Thyroid gland (tissue), 4 donors: Measurements from ENCODE around the gene ACSF3. TPM values are rescaled to one million over a fixed set of nuclear protein-coding genes. Genes with fewer than 3 reads are reported as not detected.

Experiments
- DNase-seq, 2 donors: peaks; one replicate each; pipeline ENCODE4 v3.0.0-alpha.2; 2019
- H3K27ac ChIP-seq, 3 donors: fragments of 200-600 bp; sonication (generic); 1 replicate in 2 of 3; 2 replicates in 1 of 3; pipeline ENCODE4 v1.5.1; 2016 to 2019; ENCODE audit warnings: mild to moderate bottlenecking in 1 of 3, moderate library complexity in 1 of 3
- H3K27me3 ChIP-seq: fragments of 200-600 bp; sonication (generic); one replicate; pipeline ENCODE4 v1.5.1; 2019
- H3K36me3 ChIP-seq, 2 donors: fragments of 200-600 bp; sonication (generic); one replicate each; pipeline ENCODE4 v1.5.1; 2016 to 2019
- H3K4me1 ChIP-seq, 2 donors: fragments of 200-600 bp; sonication (generic); one replicate each; pipeline ENCODE4 v1.5.1; 2017 to 2019
- H3K4me3 ChIP-seq, 3 donors: fragments of 200-600 bp; sonication (generic); replicated peaks in 1 of 3; 1 replicate in 2 of 3; 2 replicates in 1 of 3; pipeline ENCODE4 v1.5.1; 2016; ENCODE audit warnings: mild to moderate bottlenecking in 1 of 3
- H3K9me3 ChIP-seq: fragments of 200-600 bp; sonication (generic); one replicate; pipeline ENCODE4 v1.5.1; 2017
- CTCF ChIP-seq, 6 experiments: fragments of 200-600 bp in 3 of 6; fragments of 450-650 bp in 3 of 6; sonication (generic) in 3 of 6; IDR thresholded peaks; one replicate each; pipeline ENCODE4 v1.5.1; 2016 to 2019; ENCODE audit warnings: antibody characterized with exemption in 6 of 6, mild to moderate bottlenecking in 2 of 6, inconsistent platforms in 1 of 6, moderate library complexity in 1 of 6
- POLR2A ChIP-seq, 2 donors: fragments of 450-650 bp; IDR thresholded peaks; one replicate each; pipeline ENCODE4 v1.6.1; 2017; ENCODE audit warnings: antibody characterized with exemption in 2 of 2, mild to moderate bottlenecking in 2 of 2, moderate library complexity in 1 of 2
- WGBS, 2 donors: methylation state at CpG; one replicate each; pipeline ENCODE4 v1.1.5; 2017; 5-methylcytosine and 5-hydroxymethylcytosine counted together
- intact Hi-C: fragments of 100-400 bp; cut with DNase I; formaldehyde crosslinking; loops from one replicate; pipeline ENCODE4 v1.15.1; 2023
- total RNA-seq, 4 donors: library from RNA; depleted of rRNA; stranded (reverse); fragments of >200 nt; gene quantifications; one replicate each; pipeline ENCODE4 v1.2.3, GENCODE V29; 2016

The ACSF3 gene
- total RNA-seq, 4 donors from 2014 or later = 30.1 to 51.2 (median 33.4) TPM

DNA sequence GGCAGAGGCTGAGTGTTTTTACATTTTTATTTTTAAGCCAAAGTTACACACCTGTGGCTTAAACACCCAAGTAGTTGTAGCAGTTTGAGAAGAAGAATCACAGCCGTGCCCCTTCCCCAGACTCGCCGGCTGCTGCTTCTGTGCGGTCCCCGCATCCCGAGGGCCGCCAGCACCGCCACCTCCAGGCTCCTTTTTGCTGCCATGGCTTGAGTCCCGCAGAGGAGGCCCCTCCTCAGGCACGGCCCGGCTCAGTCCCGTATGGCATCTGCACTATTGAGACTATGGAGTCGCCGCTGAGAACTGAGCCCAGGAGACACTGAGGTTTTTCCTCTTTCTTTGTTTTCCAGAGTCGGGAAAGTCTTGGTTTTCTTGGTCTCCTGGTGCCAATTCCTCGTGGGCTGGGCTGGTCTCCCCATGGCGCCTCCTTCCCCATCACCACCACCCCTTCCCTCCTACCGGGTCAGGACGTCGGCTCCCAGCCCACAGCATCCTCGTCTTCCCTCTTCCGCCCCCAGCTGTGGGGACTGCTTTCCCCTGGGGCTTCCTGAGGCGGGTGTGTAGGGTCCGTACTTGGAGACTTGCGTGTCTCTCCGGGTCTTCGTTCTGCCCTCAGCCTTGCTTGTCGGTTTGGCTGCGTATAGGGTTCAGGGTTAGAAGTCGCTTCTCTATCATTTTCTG is 45.3 kb downstream of the ACSF3 start:
- TF ChIP-seq CTCF (IDR thresholded peaks at IDR 0.05) = no peak
- TF ChIP-seq POLR2A (IDR thresholded peaks at IDR 0.05) = no peak
- Histone ChIP-seq H3K27me3 (no peaks in the 10 kb centered on the region), H3K4me3 (no peak overlapping the region), H3K9me3 (no peaks in the 10 kb centered on the region), H3K4me1 (no peaks in the 10 kb centered on the region), H3K27ac (no peak overlapping the region), H3K36me3 (peaks cover 6 to 19% of the 10 kb centered on the region in 2 donors)
- intact Hi-C loops = no loop called here
- no peak for DNase-seq
- 88 to 95% methylated on average over 28 to 30 of the region's 30 CpGs for WGBS, 2 donors

- Histone ChIP-seq H3K27me3 (no peaks in the 10 kb centered on the region), H3K4me1 (no peaks in the 10 kb centered on the region), H3K9me3 (no peaks in the 10 kb centered on the region), H3K4me3 (no peak overlapping the region), H3K36me3 (peaks cover 6 to 16% of the 10 kb centered on the region in 2 donors), H3K27ac (no peak overlapping the region)
- TF ChIP-seq POLR2A (IDR thresholded peaks at IDR 0.05) (no peak), CTCF (IDR thresholded peaks at IDR 0.05) (no peak)
- WGBS, 2 donors = 98 to 100% methylated on average over 8 to 10 of the region's 12 CpGs
- DNase-seq = no peak
- intact Hi-C loops = no loop called here
Observed at GRCh38 chr16:89139907-89140361, 46.3 kb downstream of the ACSF3 start.

- Histone ChIP-seq H3K27me3 (no peaks in the 10 kb centered on the region), H3K9me3 (no peaks in the 10 kb centered on the region), H3K27ac (no peak overlapping the region), H3K4me3 (no peak overlapping the region), H3K4me1 (no peaks in the 10 kb centered on the region), H3K36me3 (peaks cover 9 to 17% of the 10 kb centered on the region in 2 donors)
- TF ChIP-seq POLR2A (IDR thresholded peaks at IDR 0.05) (no peak), CTCF (IDR thresholded peaks at IDR 0.05) (no peak)
- intact Hi-C loops = no loop called here
- no peak for DNase-seq
- 93% methylated on average over 6 to 13 of the region's 13 CpGs for WGBS, 2 donors
Observed at GRCh38 chr16:89140401-89140800, 46.7 kb downstream of the ACSF3 start.

DNA sequence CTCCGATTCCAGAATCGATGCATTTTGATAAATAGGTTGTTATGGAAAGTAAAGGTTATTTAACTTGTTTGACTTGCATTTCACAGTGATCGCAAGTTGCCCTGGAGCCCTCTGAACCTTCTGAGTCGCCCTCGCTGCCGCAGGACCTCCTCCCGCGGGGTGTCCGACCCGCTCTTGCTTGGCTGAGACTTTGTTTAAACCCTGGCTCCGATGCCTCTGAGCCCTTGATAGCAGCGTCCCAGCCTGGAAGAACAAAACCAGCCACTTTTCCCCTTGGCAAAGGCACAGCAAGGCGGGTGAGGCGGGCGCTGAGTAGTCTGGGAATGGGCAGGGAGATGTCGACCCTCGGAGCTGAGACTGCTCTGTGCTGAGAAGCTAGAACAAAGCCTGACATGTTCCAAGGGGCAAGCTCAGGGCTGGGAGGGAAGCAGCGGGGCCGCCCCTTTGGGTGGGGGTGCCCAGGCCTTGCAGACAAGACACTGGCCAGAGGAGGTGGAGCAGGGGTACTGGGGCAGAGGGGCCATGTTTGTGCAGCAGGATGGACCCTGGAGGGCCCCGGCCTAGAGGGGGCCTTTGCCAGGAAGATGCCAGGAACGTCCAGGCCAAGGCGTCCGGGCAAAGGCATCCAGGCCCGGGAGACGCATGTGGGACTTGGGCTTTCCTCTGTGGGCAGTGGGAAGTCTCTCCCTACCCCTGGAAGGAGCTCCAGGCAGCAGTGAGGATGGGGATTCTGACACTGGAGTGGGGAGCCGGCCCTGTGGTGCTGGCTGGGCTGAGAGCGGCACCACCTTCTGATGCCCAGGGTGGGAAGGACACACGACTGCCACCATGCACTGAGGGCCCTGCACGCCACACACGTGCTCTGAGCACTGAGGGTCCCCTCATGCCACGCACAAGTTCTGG is 47.6 kb downstream of the ACSF3 start:
- H3K4me1 ChIP-seq = no peaks in the 10 kb centered on the region
- no peak for DNase-seq
- no peak overlapping the region for H3K4me3 ChIP-seq
- no peaks in the 10 kb centered on the region for H3K27me3 ChIP-seq
- no peaks in the 10 kb centered on the region for H3K9me3 ChIP-seq
- TF ChIP-seq CTCF (IDR thresholded peaks at IDR 0.05) = no peak
- TF ChIP-seq POLR2A (IDR thresholded peaks at IDR 0.05) = no peak
- H3K36me3 ChIP-seq = peaks cover 18 to 22% of the 10 kb centered on the region in 2 donors
- no peak overlapping the region for H3K27ac ChIP-seq
- WGBS, 2 donors = 89 to 91% methylated on average over 25 to 30 of the region's 31 CpGs
- intact Hi-C loops = no loop called here

DNA sequence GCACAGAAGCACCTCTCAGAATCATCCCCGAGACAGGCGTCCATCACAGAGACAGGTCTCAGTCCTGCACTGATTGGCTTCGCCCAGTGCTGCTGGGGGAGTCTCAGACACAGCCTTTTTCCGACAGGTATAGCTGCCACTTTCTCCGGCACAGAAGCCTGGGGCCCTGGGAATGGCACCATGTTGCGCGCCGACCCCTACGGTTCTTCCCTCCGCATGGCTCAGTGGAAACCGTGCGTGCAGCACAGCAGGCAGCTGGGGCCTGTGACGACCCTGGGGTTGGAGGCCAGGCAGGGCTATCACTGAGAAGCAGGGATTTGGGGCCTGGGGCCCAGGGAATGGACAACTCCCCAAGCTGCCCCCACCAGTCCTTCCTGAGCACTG is 48.2 kb downstream of the ACSF3 start:
- 97 to 100% methylated on average over 3 to 12 of the region's 13 CpGs for WGBS, 2 donors
- Histone ChIP-seq H3K27me3 (no peaks in the 10 kb centered on the region), H3K4me3 (no peak overlapping the region), H3K4me1 (no peaks in the 10 kb centered on the region), H3K9me3 (no peaks in the 10 kb centered on the region), H3K36me3 (peaks cover 19 to 21% of the 10 kb centered on the region in 2 donors), H3K27ac (no peak overlapping the region)
- intact Hi-C loops = no loop called here
- no peak for DNase-seq
- TF ChIP-seq POLR2A (IDR thresholded peaks at IDR 0.05) = no peak
- no peak for TF ChIP-seq CTCF (IDR thresholded peaks at IDR 0.05)
